MV-4-11 (cell line): Measurements from ENCODE around the gene TTR.

ENCODE experiments used
- DNase-seq: peaks from one replicate; lab custom pipeline; 2025; lab: John Stamatoyannopoulos, UW

The TTR gene

DNA sequence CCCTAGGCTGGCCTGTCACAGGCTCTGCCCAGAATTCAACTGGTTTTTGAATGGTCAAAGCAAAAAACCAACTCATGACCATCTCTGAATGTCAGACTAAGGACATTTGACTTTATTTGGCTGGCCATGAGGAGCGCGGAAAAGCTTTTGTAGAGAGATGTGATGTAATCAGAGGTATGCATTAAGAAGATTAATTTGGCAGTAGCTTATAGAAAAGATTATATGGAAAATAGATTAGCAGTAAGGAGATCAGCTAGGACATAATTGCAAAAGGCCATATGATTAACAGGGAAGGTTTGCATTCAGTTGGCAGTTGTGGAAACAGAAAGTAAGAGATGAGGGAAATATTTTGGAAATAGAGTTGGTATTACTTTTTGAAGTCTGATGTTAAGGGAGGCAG lies 12.3 kb upstream of the TTR start:
- DNase-seq: no peak

DNA sequence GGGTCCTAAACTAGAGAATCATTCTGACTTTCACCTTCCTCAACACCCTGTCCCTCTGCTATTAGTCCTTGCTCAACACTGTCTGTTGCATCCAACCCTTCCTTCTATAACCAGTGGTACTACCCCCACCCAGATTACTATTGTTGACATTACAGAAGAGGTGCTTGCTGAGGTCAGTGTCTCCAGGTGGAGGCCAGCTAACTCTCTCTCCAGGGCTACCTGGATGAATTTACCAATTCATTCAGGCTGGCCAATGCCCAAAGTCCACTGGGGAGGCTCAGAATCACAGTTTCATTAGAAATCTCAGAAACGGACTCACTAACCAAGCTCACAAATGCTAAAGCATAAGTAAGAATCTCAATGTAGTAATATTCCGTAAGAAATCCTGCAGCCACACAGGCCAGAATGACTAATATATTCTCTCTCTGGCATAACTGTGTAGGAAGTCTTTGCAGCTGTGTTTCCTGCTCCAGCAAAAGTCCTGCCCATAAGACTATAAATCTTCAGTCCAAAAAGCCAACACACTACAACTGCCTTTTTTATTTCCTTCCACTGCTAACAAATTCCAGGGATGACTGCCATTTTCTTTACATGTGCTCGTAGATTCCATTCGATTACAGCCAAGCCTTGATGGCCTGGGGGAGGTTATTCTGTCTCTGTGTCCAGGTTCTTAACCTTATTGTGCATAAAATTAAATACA lies 10.0 kb upstream of the TTR start:
- peak; percentile 41 for DNase-seq

DNA sequence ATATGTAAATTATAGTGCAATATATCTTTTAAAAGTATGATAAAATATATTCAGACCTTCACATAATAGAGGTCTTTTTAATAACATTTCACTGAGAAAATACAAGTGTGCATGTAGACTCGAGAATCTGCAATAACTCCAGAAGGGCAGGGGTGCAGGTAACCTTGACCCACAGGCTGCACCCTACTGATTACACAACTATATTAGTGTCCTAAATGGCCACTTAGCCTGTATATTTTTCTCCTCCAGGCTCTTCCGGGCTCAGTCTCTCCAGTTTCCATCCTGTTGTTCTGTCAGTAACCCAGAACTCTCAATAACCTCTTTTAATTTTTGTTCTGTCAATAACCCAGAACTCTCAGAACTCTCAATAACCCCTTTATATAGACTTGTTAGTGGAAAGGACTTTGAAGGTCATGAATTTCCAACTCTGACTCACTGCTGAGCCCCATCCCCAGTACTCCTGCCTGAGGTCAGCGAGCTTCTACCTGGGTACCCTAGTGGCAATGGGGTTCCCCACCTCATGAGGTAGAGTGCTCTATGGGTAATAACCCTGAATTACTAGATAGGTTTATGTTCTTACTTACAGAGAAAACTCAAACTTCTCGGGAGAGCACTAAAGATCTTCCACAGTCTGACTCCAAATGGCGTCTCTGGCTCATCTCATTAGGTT lies 8.4 kb upstream of the TTR start:
- no peak for DNase-seq

DNA sequence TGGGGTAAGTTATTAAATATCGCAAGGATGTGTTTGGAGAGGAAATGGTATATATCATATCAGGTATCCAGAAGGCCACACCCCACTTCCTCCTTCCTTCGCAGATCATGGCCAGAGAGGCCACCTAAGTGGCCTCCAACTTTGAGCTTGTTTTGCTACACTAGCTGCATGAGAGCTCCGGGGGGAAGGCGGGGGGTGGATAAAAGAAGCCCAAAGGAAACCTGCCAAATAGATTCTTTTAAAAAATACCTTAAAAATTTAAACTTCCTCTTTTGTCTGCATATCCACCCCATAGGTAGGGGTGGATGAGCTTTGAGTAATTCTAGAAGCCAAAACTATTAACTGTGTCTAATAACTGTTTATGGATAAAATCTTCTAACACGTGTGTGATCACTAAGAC lies 5.7 kb upstream of the TTR start:
- DNase-seq: no peak

DNA sequence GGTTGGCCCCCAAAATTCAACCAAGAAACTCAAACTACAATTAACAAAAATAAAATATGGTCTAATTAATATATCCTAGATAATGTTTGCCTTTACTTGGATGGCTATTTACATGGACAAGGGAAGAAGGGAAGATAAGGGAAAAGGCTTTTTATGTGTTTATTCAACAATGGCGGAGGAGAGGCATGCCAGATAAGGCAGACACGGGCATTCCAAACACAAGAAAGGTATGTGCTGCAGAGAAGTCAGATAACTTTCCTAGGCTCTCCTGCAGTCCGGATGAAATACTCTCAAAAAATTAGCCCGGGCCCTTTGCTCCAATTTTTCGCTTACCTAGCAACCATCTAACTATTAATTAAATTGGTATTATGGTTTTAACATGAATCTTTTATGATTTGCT lies 5.1 kb upstream of the TTR start:
- DNase-seq: no peak

DNA sequence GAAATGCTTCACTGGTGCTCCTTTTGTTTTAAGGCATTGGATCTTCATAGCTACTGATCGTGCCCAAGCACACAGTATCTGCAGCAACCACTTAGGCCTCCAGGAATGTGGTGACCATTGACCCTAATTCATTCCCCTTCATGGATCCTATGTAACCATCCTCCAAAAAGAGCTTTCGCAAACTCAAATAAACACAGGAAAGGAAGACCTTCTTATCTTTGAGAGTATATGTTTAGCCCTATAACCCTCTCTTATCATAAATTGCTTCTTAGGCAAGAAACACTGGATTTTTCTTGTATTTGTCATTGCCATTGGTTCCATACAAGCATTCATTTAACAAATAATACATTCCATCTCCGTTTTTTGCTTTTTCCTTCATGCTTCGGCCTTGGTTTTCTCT lies 4.1 kb upstream of the TTR start:
- DNase-seq: no peak

DNA sequence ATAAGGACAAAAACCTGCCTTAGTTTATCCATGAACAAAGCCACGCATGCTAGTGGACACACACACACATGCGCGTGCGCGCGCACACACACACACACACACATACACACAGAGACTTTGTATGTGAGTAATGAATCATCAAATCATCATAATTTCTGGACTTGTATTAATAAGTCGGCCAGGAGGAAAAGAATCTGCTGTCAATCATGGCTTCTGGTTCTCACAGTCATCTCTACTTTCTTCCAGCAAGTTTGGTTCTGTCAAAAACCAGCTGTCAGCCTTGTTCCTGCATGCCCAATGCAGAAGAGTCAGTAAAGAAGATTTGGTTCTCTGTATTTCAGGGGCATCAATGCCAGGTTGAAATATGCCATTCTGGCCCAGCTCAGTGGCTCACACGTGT lies 1.1 kb upstream of the TTR start:
- DNase-seq: no peak

DNA sequence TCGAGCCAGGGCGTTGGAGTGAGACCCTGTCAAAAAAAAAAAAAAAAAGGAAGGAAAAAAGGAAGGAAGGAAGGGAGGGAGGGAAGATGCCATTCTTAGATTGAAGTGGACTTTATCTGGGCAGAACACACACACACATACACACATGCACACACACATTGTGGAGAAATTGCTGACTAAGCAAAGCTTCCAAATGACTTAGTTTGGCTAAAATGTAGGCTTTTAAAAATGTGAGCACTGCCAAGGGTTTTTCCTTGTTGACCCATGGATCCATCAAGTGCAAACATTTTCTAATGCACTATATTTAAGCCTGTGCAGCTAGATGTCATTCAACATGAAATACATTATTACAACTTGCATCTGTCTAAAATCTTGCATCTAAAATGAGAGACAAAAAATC lies 564 bp upstream of the TTR start:
- DNase-seq: no peak

DNA sequence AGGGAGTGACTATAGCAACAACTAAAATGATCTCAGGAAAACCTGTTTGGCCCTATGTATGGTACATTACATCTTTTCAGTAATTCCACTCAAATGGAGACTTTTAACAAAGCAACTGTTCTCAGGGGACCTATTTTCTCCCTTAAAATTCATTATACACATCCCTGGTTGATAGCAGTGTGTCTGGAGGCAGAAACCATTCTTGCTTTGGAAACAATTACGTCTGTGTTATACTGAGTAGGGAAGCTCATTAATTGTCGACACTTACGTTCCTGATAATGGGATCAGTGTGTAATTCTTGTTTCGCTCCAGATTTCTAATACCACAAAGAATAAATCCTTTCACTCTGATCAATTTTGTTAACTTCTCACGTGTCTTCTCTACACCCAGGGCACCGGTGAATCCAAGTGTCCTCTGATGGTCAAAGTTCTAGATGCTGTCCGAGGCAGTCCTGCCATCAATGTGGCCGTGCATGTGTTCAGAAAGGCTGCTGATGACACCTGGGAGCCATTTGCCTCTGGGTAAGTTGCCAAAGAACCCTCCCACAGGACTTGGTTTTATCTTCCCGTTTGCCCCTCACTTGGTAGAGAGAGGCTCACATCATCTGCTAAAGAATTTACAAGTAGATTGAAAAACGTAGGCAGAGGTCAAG lies 955 bp downstream of the TTR start:
- DNase-seq: no peak

DNA sequence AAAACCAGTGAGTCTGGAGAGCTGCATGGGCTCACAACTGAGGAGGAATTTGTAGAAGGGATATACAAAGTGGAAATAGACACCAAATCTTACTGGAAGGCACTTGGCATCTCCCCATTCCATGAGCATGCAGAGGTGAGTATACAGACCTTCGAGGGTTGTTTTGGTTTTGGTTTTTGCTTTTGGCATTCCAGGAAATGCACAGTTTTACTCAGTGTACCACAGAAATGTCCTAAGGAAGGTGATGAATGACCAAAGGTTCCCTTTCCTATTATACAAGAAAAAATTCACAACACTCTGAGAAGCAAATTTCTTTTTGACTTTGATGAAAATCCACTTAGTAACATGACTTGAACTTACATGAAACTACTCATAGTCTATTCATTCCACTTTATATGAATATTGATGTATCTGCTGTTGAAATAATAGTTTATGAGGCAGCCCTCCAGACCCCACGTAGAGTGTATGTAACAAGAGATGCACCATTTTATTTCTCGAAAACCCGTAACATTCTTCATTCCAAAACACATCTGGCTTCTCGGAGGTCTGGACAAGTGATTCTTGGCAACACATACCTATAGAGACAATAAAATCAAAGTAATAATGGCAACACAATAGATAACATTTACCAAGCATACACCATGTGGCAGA lies 3.6 kb downstream of the TTR start:
- DNase-seq: no peak

DNA sequence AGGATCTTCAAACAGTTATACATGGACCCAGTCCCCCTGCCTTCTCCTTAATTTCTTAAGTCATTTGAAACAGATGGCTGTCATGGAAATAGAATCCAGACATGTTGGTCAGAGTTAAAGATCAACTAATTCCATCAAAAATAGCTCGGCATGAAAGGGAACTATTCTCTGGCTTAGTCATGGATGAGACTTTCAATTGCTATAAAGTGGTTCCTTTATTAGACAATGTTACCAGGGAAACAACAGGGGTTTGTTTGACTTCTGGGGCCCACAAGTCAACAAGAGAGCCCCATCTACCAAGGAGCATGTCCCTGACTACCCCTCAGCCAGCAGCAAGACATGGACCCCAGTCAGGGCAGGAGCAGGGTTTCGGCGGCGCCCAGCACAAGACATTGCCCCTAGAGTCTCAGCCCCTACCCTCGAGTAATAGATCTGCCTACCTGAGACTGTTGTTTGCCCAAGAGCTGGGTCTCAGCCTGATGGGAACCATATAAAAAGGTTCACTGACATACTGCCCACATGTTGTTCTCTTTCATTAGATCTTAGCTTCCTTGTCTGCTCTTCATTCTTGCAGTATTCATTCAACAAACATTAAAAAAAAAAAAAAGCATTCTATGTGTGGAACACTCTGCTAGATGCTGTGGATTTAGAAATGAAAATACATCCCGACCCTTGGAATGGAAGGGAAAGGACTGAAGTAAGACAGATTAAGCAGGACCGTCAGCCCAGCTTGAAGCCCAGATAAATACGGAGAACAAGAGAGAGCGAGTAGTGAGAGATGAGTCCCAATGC lies 4.6 kb downstream of the TTR start:
- peak; percentile 18 for DNase-seq

DNA sequence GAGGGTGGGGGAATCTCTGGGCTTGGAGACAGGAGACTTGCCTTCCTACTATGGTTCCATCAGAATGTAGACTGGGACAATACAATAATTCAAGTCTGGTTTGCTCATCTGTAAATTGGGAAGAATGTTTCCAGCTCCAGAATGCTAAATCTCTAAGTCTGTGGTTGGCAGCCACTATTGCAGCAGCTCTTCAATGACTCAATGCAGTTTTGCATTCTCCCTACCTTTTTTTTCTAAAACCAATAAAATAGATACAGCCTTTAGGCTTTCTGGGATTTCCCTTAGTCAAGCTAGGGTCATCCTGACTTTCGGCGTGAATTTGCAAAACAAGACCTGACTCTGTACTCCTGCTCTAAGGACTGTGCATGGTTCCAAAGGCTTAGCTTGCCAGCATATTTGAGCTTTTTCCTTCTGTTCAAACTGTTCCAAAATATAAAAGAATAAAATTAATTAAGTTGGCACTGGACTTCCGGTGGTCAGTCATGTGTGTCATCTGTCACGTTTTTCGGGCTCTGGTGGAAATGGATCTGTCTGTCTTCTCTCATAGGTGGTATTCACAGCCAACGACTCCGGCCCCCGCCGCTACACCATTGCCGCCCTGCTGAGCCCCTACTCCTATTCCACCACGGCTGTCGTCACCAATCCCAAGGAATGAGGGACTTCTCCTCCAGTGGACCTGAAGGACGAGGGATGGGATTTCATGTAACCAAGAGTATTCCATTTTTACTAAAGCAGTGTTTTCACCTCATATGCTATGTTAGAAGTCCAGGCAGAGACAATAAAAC lies 6.5 kb downstream of the TTR start:
- no peak for DNase-seq

DNA sequence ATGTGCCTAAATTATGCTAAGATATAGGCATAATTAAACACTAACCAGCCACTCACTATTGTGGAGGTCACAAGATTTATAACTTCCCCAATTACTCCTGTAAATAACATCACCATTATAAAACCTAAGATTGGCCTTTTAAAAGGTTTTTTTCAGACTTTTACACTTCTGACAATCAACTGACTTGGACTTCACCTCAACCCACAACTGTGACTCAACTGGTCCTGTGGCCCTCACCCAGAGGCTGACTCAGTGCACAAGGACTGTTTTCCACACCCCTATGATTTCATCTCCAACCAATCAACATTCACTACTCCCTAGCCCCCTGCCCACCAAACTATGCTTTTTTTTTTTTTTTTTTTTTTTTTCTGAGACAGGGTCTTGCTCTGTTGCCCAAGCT lies 11.6 kb downstream of the TTR start:
- DNase-seq: no peak

DNA sequence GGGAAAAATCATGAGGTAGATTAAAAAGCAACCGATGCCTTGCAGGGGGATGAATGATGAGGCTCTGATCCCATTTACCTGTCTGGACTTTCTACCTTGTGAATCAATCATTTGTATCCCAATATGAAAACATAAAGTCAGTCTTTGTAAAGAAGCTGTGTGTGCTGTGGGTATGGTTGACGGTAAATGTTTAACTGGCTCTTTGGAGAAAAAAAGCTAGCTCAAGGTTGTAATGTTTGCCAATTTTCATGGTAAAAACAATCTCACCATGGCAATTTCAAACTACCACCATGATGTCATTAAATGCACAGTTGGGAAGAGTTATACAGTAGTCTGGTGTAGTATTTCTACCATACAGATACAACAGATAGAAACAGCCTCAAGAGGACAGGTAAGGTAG lies 14.6 kb downstream of the TTR start:
- DNase-seq: no peak

DNA sequence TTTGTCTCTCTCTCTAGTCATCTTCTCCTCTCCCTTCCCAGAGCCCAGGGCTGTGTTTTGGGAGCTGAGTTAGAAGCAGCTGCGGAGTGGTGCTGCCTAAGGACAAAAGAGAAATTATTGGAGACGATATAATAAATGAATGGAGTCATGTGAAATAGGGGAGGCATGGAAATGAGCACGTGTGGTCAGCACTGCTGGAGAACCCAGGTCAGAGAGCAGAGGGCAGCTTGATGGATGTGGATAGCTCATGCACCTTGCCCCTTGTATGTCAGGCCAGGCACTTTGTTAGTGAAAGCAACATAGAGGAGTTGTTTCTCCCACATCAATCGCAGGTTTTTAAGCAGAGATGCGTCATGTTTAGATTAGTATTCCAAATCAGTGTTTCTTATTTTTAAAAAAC lies 15.7 kb downstream of the TTR start:
- no peak for DNase-seq

DNA sequence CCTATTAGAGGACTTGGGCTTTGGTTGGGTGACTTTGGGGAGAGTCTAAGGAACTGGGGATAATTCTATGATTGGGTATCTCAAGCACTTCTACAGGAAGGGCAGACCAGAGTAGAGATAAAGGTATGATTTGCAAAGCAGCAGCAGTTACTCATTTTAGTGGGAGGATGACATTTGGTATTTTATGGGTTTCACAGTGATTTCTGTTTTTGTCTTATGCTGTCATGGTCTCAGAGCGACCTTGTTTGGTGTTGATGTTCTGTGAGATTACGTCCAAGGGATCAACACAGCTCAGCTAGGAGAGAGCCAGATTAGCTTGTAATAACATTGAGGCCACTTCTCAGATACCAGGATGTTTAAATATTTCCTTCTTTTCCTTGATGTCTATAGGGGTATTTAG lies 18.2 kb downstream of the TTR start:
- DNase-seq: no peak

DNA sequence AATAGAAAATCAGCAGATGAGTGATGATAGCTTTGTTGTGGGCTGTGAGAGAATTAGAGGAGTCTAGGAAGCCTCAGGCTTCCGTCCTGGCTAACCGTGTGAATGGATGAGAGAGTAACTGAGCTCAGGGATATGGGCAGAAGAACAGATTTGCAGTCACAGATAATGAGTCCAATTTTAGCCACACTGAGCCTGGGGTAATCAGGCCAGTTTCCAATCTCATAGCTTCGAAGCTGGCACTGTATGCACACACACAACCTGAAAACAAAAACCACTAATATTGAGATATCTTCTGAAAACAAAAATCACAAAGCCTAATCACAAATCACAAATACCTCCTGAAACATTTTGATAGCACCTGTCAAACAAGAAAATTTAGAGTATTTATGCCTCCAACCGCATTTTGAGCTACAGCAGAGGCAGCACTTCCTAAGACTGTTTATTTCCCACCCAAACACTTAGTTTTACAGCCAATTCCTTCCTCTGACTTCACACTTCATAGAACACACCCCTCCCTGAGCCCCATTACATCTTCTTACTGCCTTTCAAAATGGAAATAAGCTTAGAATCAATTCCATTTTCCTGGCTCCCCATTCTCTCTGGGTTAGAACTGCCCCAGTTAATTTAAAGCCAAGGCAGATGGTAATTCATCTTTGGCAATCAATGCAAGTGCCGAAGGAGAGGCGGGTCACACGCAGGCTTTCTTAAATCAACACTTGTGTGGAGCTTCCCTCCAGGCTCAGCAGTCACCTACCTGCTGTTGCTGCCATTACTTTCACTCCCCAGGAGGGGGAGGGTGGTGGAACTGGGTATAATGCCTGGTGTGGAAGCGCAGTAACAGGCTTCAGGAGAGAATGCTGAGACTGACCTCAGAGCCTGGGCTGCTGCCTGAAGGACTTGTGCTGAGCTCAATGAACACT lies 18.9 kb downstream of the TTR start:
- no peak for DNase-seq

DNA sequence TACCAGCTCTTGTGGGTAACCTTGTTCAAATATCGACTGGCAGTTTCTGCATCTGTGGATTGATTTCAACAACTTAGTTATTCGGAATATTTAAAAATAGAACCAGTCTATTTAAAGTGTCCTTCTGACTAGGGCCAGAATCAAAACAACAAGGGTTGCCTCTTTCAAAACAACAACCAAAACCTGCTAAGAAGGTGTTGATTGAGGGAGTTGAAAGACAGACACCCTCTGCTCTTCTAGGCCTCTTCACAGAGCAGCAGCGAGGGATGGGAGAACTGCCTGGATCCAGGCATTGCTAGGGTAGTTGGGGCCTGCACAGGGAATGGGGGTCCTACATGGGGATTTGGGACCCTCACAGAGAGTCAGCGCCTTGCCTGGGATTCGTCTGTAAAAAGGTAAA lies 19.8 kb downstream of the TTR start:
- DNase-seq: no peak

DNA sequence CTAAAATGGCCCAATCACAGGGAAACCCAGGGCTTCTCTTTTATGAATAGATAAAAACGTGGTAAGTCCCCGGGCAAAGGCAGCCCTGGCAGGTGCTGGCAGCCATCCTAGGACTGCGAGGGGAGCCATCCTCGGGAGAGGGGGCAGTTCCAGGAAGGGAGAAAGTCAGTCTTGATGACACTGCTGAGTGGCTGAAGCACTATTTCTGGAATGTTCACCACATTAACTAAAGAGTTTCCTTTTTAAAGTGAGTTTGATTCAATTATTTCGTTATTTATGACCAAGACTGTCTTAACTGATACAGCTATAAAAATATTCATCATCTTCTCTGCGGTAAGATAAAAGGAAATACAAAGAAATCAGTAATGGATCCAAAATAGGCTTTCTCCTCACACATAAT lies 20.4 kb downstream of the TTR start:
- no peak for DNase-seq

DNA sequence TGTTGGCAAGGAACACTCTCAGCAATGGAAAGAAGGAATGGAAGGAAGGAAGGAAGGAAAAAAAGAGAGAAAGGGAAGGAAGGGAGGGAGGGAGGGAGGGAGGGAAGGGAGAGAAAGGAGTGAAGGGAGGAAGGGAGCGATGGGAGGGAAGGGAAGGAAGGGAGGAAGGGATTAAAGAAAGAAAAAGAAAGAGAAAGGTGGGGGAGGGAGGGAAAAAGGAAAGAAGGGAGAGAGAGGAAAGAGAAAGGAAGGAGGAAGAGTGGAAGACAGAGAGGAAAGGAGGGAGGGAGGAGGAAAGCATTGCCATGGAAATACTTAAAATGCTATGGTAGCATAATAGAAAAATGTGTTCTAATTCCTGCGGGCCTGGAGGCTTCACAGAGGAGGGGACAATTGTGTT lies 22.4 kb downstream of the TTR start:
- no peak for DNase-seq
